ENCODE measurements around the gene HPCAL1.

Gene HPCAL1

GRCh38 chr2:10322481-10322880, 19.8 kb downstream of the HPCAL1 start:
- TF ChIP-seq NFIC (IDR thresholded peaks at IDR 0.05), result no peak
- no peak for TF ChIP-seq FOXM1 (IDR thresholded peaks at IDR 0.05; ENCODE audit: borderline replicate concordance, low read depth)
- no peak for TF ChIP-seq EGR1 (IDR thresholded peaks at IDR 0.05)
- no peak for TF ChIP-seq TEAD4 (IDR thresholded peaks at IDR 0.05)
- no peak for TF ChIP-seq RAD21 (IDR thresholded peaks at IDR 0.05; ENCODE audit: low read depth)

GRCh38 chr2:10322973-10323372, 20.3 kb downstream of the HPCAL1 start:
- TF ChIP-seq TAF1 (IDR thresholded peaks at IDR 0.05; ENCODE audit: low read depth) (no peak), EGR1 (IDR thresholded peaks at IDR 0.05) (no peak), USF1 (IDR thresholded peaks at IDR 0.05) (no peak), TCF12 (IDR thresholded peaks at IDR 0.05; ENCODE audit: low read depth) (no peak), NFIC (IDR thresholded peaks at IDR 0.05) (no peak), RAD21 (IDR thresholded peaks at IDR 0.05; ENCODE audit: low read depth) (no peak), REST (IDR thresholded peaks at IDR 0.05; ENCODE audit: low read depth) (no peak)

- TF ChIP-seq RAD21 (IDR thresholded peaks at IDR 0.05; ENCODE audit: low read depth) (no peak), CREB1 (IDR thresholded peaks at IDR 0.05; ENCODE audit: low read depth) (no peak), EGR1 (IDR thresholded peaks at IDR 0.05) (no peak), EP300 (IDR thresholded peaks at IDR 0.05; ENCODE audit: borderline replicate concordance) (no peak), REST (IDR thresholded peaks at IDR 0.05; ENCODE audit: low read depth) (no peak), TCF12 (IDR thresholded peaks at IDR 0.05; ENCODE audit: low read depth) (no peak), TAF1 (IDR thresholded peaks at IDR 0.05; ENCODE audit: low read depth) (no peak), FOXM1 (IDR thresholded peaks at IDR 0.05; ENCODE audit: borderline replicate concordance, low read depth) (no peak), TEAD4 (IDR thresholded peaks at IDR 0.05) (no peak), YY1 (IDR thresholded peaks at IDR 0.05; ENCODE audit: low read depth) (no peak), CEBPB (IDR thresholded peaks at IDR 0.05) (no peak), USF1 (IDR thresholded peaks at IDR 0.05) (no peak), ZBTB7A (IDR thresholded peaks at IDR 0.05; ENCODE audit: low read depth) (no peak), NFIC (IDR thresholded peaks at IDR 0.05) (no peak), MAX (IDR thresholded peaks at IDR 0.05) (no peak)
Measured at GRCh38 chr2:10323535-10323934, 20.8 kb downstream of the HPCAL1 start.

- TF ChIP-seq YY1 (IDR thresholded peaks at IDR 0.05; ENCODE audit: low read depth), result no peak
- no peak for TF ChIP-seq EGR1 (IDR thresholded peaks at IDR 0.05)
- no peak for TF ChIP-seq CREB1 (IDR thresholded peaks at IDR 0.05; ENCODE audit: low read depth)
- no peak for TF ChIP-seq MAX (IDR thresholded peaks at IDR 0.05)
- no peak for TF ChIP-seq USF1 (IDR thresholded peaks at IDR 0.05)
- no peak for TF ChIP-seq RAD21 (IDR thresholded peaks at IDR 0.05; ENCODE audit: low read depth)
Measured at GRCh38 chr2:10324095-10324832, 21.6 kb downstream of the HPCAL1 start.

GRCh38 chr2:10325278-10326145, 22.8 kb downstream of the HPCAL1 start:
- TF ChIP-seq EGR1 (IDR thresholded peaks at IDR 0.05), result no peak
